ENCODE measurements around the gene RAB36.

- TF ChIP-seq CTCF (IDR thresholded peaks at IDR 0.05) (no peak), POLR2AphosphoS5 (IDR thresholded peaks at IDR 0.05; ENCODE audit: low read depth, low read length) (no peak), REST (IDR thresholded peaks at IDR 0.05; ENCODE audit: insufficient read depth in 1 of 2, low read depth in 2 of 2, low read length in 1 of 2) (no peak), SIN3A (IDR thresholded peaks at IDR 0.05; ENCODE audit: borderline replicate concordance, insufficient read depth, low read depth, low read length) (no peak)
Measured at GRCh38 chr22:23115369-23115768, 29.9 kb upstream of the RAB36 start.

All from Panc1 (cell line).